ENCODE results near the gene SNCAIP.
"Not testable (repeated sequence)": the region's sequence is repeated elsewhere in the genome, so short reads cannot be mapped to it uniquely, and the experiment has no call there.

SNCAIP gene

DNA sequence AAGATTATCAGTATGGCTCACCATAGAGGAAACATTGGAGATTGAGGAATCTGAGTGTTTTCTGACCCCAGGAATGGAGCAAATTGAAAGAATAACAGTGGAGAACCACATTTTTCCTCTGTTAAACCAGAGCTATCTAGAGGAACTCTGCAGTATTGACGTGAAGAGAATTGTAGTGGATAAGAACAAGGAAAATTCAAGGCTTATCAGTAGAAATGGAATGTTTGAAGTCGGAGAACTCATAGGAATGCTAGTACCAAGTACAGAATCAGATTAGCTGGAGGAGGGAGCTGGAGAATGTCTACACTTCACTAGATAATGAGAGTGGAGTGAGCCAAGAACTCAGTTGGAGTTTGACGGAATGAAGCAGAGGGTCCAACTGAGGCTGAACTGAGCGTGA is 50.3 kb downstream of the SNCAIP start:
- DNase-seq: no peak

- DNase-seq: no peak
Measured at GRCh38 chr5:122363623-122364022, 51.6 kb downstream of the SNCAIP start.

GRCh38 chr5:122366501-122366900 is 54.5 kb downstream of the SNCAIP start:
- DNase-seq: no peak

GRCh38 chr5:122367456-122367855 is 55.4 kb downstream of the SNCAIP start:
- no peak for DNase-seq

DNA sequence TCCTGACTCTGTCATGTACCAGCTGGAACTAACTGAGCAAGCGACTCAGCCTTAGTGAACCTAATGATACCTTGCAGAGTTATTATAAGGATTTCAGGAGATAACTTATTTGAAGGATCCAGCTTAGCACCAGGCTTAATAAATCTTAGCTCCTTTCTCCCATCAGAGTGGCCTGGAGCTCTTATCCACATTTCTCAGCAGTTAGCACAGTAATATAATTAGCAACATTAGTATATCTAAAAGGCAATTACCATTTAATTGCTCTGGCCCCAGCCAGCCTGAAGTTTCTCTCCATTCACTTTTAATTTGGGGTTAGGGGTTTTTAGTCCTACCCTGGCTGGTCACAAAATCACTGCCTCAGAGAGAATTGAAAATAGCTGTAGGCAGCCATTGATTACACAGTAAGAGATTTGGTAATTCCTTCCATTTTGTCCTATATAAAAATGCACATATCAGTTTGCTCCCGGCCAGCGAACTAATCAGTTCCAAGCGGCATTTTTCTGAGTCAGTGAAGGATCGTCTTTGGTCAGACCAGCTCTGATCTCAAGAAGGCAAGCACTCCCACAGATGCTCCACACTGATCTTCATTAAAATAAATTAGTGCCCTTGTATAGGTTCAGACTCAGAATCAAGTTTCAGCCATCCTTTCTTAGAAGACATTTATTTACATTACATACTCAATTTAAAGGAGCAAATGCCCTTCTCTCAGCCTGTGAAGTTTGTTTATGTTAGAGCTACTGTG is 56.6 kb downstream of the SNCAIP start:
- DNase-seq: no peak

- no peak for DNase-seq
Measured at GRCh38 chr5:122369253-122369815, 57.3 kb downstream of the SNCAIP start.

GRCh38 chr5:122371511-122372151 is 59.6 kb downstream of the SNCAIP start:
- no peak for DNase-seq

DNA sequence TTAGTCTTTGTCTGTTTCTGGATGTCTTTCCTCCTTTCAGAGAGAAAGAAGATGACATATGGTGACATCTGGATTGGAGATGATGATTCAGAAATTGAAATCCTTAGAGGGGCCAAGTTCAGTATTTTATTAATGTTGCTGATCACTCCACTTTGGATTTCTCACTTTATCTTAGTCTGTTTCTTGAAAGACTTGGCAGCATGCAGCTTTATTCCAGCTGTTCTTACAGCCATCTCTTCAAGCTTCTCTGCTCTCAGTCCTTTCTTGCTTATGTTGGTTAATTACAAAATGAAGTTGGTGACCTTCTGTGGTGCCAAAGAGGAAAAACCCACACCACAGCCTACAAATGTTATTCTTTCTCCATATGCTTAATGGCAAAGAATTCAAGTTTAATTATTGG is 62.1 kb downstream of the SNCAIP start:
- no peak for DNase-seq

DNA sequence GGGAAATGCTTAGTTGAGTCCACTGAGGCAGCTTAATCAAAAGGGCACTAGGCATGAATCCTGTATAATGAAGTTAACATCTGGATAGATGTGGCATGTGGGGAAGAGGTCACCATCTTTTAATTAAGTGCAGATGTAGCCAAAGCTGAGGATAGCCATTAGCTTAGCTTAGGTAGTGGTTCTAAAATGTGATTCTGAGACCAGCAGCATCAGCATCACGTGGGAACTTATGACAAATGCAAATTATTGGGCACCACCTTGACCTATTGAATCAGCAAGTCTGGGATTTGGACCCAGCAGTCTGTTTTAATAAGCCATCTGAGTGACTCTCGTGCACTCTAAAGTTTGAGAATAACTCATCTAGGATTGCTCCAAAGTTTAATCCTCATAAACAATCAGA is 63.8 kb downstream of the SNCAIP start:
- no peak for DNase-seq

GRCh38 chr5:122376250-122376649 is 64.2 kb downstream of the SNCAIP start:
- DNase-seq: no peak

DNA sequence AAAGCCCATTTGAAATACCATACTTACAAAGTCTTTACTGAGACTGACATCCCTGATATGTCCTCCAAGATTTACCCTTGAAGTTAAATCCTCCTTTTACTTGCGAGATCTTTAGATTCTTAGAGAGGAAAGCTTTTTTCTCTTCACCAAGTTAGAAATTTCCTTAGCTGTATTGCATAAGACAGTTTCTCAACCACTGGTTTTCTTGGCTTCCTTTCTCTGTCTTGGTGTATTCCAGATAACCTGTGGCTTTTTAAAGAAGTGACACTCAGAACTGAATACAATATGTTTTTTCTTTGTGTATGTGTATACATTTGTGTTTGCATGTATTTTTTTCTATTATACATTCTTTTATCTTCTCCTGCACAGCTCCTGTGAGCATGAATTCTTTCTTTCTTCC is 65.0 kb downstream of the SNCAIP start:
- no peak for DNase-seq

DNA sequence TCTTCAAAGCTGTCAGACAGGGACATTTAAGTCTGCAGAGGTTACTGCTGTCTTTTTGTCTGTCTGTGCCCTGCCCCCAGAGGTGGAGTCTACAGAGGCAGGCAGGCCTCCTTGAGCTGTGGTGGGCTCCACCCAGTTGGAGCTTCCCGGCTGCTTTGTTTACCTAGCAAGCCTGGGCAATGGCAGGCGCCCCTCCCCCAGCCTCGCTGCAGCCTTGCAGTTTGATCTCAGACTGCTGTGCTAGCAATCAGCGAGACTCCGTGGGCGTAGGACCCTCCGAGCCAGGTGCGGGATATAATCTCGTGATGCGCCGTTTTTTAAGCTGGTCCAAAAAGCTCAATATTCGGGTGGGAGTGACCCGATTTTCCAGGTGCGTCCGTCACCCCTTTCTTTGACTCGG is 70.9 kb downstream of the SNCAIP start:
- DNase-seq: not testable (repeated sequence)

GRCh38 chr5:122384739-122385235 is 72.8 kb downstream of the SNCAIP start:
- no peak for DNase-seq

DNA sequence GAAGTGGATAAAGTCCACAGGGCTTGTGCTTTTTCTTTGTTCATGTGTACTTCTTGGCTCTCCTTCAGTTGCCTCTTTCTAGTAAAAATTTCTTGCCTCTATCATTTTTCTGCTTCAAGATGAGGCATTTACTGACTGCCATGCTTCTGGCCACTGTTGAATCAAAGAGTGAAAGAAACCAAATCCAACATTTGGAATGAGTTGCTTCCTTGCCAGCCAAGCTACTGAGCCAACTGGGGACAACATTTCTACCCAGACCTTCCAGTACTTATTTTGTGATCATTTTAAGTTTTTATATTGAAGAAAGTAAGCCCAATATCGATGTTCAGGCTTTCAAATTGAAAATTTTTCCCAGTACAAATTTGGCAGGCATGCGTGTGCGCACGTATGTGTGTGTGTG is 73.2 kb downstream of the SNCAIP start:
- DNase-seq: no peak

DNA sequence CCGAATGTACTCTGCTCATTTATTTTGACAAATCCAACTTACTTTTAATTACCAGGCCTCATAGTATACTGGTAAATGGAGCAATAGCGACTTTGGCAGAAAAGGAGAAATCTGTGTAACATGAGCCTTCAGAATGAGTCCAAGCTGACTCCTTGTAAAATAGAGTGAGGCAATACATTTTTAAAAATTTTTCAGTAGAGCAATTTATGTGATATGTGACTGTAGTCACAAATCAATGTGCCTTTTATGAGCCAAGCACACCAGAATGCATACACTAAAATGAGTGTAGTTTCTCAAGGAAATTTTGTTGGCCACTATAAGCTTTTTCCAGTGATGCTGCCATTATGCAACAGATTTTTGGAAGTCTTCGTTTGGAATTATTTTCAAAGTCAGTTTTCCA is 73.8 kb downstream of the SNCAIP start:
- no peak for DNase-seq

DNA sequence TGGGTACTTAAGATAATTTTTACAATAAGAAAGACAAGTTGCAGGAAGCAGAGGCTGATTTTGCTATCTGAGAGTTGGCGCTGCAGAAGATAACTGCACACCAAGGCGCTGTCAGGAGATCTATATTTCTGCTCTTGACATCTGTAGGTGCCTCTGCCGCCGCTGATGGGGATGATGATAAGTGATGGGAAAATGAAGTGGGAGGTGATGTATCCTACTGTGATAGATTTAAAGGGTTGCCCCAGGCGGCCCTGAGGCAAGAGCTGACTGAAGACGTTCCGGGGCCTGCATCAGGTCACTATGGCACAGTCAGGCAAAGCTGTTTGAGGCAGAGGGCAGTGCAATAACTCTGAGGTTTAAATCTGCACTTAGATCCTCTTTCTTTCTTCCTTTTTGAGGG is 78.1 kb downstream of the SNCAIP start:
- DNase-seq: no peak

- DNase-seq: no peak
Measured at GRCh38 chr5:122390694-122391093, 78.7 kb downstream of the SNCAIP start.

- DNase-seq: no peak
Measured at GRCh38 chr5:122391621-122392020, 79.6 kb downstream of the SNCAIP start.

GRCh38 chr5:122392224-122392623 is 80.2 kb downstream of the SNCAIP start:
- no peak for DNase-seq

- DNase-seq: peak; percentile 1
Measured at GRCh38 chr5:122392824-122393223, 80.8 kb downstream of the SNCAIP start.

- no peak for DNase-seq
Measured at GRCh38 chr5:122394284-122394930, 82.4 kb downstream of the SNCAIP start.

DNA sequence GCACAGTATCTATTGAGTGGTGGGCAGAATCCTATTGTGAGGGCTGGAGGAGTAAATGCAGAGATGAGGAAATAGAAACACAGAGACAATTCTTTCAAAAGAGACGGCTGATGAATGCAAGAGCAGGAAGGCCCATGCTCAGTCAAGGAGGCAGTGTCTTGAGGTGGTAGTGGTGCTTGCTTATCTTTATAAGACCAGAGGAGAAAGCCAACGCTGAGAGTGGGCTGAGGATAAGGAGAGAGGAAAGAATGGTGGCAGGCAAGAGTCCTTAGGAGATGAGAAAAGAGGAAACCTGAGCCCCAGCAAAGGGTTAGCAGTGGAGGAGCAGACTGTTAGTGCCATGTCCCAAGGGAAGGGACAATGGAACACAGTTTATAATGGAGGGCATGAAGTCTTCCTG is 86.0 kb downstream of the SNCAIP start:
- no peak for DNase-seq

DNA sequence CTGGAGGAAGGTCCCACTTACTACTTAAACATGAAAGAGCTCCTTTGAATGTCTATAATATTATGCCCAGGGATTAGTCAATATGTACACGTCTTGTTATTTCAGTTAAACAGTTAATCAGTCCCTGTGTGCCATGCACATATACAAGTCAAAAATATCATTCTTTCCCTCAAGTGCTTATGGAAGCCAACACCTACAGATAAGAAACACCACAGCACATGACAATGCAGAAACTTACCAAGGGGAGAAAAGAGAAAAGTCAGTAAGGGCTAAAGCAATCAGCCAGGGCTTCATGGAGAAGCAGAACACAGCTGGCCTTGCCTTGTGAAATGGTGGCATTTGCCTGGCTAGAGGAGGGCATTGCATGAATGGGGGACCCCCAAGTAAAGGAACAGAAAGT is 88.3 kb downstream of the SNCAIP start:
- DNase-seq: no peak

- no peak for DNase-seq
Measured at GRCh38 chr5:122400938-122401337, 88.9 kb downstream of the SNCAIP start.

Measured in DMS79 treated with DMSO at 0.1 percent for 48 hours (cell line).